Daoy (cell line): ENCODE measurements around the gene PROX1. TPM values are rescaled to one million over a fixed set of nuclear protein-coding genes. Genes with fewer than 3 reads are reported as not detected.
A peak's percentile ranks its signal among the peaks of the same experiment; 100 is the strongest.

Experiments used
- DNase-seq: peaks from one replicate; pipeline ENCODE4 v3.0.0-alpha.2; 2015; ENCODE audit warnings: low read depth
- total RNA-seq: library from RNA; depleted of rRNA; stranded (reverse); fragments of >200 nt; shearing (Covaris generic); gene quantifications from 2 replicates; pipeline ENCODE4 v1.2.3, GENCODE V29; 2014

Gene PROX1
- total RNA-seq, 1 experiment from 2014 or later = 1.5 TPM

GRCh38 chr1:214022810-214023425, 35.1 kb downstream of the PROX1 start:
- DNase-seq = no peak

- no peak for DNase-seq
These were observed 39.2 kb downstream of the PROX1 start for GRCh38 chr1:214026985-214027384.

- DNase-seq = no peak
These were observed 39.7 kb downstream of the PROX1 start for GRCh38 chr1:214027498-214027897.

GRCh38 chr1:214028095-214028494, 40.3 kb downstream of the PROX1 start:
- no peak for DNase-seq

GRCh38 chr1:214028649-214029406, 41.1 kb downstream of the PROX1 start:
- no peak for DNase-seq

- no peak for DNase-seq
These were observed 42.0 kb downstream of the PROX1 start for GRCh38 chr1:214029796-214030195.

- DNase-seq = no peak
These were observed 43.5 kb downstream of the PROX1 start for GRCh38 chr1:214031267-214031650.

GRCh38 chr1:214037468-214037867, 49.7 kb downstream of the PROX1 start:
- no peak for DNase-seq

- no peak for DNase-seq
These were observed 51.7 kb downstream of the PROX1 start for GRCh38 chr1:214039394-214040018.

- no peak for DNase-seq
These were observed 55.4 kb downstream of the PROX1 start for GRCh38 chr1:214043167-214043566.

GRCh38 chr1:214044438-214045214, 56.9 kb downstream of the PROX1 start:
- peak; percentile 71 for DNase-seq

GRCh38 chr1:214050513-214051401, 63.0 kb downstream of the PROX1 start:
- DNase-seq = peak; percentile 44

- DNase-seq = no peak
These were observed 64.0 kb downstream of the PROX1 start for GRCh38 chr1:214051786-214052185.

GRCh38 chr1:214058076-214058475, 70.3 kb downstream of the PROX1 start:
- no peak for DNase-seq

GRCh38 chr1:214066190-214066589, 78.4 kb downstream of the PROX1 start:
- no peak for DNase-seq

- no peak for DNase-seq
These were observed 79.2 kb downstream of the PROX1 start for GRCh38 chr1:214066936-214067335.

- DNase-seq = no peak
These were observed 79.6 kb downstream of the PROX1 start for GRCh38 chr1:214067397-214067796.

- DNase-seq = no peak
These were observed 80.3 kb downstream of the PROX1 start for GRCh38 chr1:214067853-214068703.

GRCh38 chr1:214068979-214069378, 81.2 kb downstream of the PROX1 start:
- DNase-seq = no peak

- DNase-seq = no peak
These were observed 83.7 kb downstream of the PROX1 start for GRCh38 chr1:214071469-214071868.
